MV-4-11 (cell line): ENCODE data around the gene DKC1.
"Not testable (repeated sequence)": the region's sequence is repeated elsewhere in the genome, so short reads cannot be mapped to it uniquely, and the experiment has no call there.

ENCODE experiments used
- DNase-seq: peaks from one replicate; lab custom pipeline; 2025; lab: John Stamatoyannopoulos, UW

Gene DKC1

DNA sequence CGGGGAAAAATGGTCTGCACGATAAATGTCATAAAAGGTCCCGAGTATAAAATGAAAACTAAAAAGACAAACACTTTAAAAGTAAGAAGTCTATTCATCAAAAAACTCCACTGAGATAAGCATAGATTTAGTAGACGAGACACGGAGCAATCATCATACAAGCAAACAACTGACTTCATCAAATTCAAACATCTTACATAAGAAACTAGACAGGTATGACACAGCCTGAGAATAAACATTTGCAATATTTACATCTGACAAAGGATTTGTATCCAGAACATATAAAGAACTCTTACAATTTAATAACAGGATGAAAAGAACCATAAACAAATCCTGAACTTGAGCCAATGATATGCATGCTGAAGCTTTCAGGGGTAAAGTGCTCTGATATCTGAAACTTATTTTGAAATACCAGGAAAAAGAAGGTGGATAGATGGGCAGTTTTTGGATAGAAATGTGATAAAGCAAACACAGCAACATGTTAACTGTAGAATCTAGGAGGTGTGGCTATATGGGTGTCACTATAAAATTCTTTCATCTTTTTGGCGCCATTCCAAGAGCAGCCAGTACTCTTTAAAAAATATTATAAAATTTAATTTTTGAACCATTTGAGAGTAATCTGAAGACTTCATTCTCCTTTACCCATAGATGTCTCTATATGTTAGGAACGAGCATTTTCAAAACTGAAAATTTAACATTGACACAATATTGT lies 30.6 kb downstream of the DKC1 start:
- DNase-seq: no peak

GRCh38 chrX:154795016-154795415 lies 32.4 kb downstream of the DKC1 start:
- no peak for DNase-seq

DNA sequence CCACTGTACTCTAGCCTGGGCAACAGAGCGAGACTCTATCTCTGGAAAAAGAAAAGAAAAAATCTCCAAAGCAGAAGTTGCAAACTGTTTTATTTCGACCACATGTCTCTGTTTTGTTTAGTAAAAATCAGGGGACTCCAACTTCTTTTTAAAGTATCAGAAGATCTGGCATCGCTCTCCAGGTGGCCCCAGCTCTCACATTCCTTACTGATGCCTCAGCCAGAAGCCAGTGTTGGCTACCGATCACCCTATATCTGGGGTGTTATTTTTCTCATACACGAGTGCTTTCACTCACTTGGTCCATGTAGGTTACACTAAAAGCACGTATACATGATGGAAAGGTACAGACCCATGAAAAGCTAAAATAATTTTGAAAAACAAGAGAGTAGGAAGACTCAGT lies 34.3 kb downstream of the DKC1 start:
- DNase-seq: no peak

DNA sequence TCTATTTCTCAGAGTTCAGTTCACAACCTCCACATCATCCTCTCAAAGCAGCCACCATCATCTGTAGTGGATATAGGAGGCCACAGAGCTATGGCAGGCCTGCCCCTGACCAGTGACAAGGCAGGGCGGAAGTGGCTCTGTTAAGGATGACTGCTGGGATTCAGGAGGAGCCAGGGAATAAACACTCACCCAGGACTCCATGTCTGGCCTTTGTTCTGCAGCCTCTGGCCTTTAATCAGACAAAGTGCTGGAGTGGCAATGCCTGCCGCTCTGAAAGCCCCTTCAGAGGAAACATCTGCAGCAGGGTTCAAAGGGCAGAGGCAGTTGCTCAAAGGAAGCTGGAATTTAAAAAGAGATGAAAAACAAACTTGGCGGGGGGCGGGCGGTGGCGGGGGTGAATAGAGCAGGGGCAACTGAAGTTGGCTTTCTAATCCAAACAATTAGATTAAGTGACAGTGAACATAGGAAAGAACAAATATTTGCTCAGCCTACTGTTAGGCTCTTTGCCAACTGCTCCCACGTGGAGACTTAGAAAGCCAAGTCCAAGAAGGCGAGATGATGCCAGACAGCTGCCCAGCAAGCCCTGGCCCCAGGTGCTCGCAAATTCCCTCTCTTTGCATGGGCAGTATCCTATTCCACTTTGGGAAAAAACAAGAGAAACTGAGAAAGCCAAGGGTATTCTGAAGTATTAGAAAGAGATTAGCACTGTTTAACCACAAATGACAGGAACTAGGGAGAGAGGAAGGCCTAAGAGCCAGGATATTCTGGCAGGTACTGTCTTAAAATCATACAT lies 37.1 kb downstream of the DKC1 start:
- no peak for DNase-seq

GRCh38 chrX:154800478-154801210 lies 38.0 kb downstream of the DKC1 start:
- peak; percentile 59 for DNase-seq

GRCh38 chrX:154802947-154803346 lies 40.3 kb downstream of the DKC1 start:
- no peak for DNase-seq

DNA sequence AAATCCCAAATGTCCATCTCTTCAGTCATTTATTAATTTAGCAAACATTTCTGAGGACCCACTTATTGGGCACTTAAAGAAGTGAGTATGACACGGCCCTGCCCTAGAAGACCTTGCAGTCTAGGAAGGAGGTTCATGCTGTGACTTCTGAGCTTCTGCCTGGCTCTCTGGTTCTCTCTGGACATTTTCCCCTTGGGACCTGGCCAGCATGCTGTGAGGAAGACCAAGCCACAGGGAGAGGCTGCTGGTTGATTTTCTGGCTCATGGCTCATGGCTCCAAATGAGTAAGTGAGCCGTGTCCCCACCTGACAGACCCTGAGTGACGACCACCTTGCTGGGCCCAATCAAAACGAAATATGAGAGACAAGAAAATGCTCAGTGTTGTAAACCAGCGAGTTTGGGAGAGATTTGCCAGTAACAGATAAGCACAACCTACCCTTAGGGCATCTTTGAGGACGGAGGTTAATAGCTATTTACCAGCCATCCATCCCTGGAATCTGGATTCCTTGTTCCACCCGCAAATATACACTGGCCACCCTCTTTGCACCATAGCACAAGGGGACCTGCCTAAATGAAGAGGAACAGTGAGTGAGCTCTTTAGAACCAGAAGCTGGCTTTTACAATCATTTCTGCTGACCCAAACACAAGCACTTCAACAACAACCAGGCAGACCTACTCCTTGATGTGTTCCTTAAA lies 41.7 kb downstream of the DKC1 start:
- DNase-seq: no peak

DNA sequence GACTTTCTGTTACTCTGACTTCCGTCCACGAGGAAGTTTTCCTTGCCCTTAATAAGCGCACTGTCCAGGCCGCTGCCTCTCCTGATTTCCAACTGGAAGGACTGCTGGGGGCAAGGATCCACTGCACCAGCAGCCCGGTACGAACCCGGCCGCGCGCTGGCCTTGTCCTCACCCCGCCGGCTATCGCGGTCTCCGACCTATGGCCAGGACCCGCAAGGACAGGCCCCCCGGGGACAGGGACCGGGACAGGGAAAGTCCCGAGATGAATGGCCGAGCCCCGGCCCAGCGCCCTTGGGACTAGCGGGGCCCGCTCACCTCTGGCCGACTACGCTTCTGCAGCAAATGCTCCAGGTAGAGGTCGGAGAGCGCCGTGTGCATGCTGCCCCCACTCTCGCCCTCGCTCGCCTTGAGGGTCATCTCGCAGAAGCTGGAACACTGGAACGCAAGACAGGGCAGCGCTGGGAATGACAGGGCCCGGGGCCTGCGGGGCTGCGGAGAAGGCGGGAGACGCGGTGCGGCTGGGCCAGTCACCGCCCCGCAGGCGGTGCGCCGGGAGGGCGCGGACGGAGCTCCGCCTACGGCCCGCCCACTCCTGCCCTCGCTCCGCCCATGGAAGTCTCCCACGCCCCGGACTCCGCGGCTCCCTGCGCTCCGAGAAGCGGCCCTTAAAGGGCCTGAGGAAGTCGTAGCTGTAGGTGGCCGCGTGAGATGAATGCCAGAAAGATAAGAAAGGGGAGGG lies 42.5 kb downstream of the DKC1 start, which contains the start of gene MPP1:
Gene MPP1, minus strand, starts transcription at position 529 of the 739 bp plus-strand sequence. Its CDS starts 112 bp downstream, at position 417.
- peak; percentile 66 for DNase-seq

GRCh38 chrX:154805696-154806091 lies 43.0 kb downstream of the DKC1 start:
- DNase-seq: no peak

DNA sequence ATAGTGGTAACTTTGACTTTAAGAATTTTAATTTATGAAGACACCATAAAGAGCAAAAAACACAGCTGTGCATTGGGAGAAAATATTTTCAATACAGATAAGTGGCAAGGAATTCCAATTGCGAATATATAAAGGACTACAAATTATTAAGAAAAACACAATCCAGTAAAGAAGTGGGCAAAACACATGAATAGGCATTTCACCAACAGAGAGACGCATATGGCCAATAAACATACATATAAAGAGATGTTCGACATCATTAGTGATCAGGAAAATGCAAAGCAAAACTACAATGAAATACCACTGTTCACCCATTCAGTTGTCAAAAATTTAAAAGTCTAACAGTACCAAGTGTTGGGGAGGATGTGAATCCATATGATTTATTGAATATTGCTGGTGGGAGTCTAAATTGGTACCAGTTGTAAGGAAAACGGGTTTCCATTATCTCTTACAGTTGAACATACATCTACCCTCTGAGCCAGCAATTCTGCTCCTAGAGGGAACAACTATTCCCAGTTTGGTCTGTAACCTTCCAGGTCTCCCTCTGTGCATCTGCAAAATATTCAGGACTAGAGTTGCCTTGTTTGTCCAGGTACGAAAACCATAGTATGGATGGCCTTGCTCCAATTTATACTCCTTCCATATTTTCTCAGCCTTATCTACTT lies 44.3 kb downstream of the DKC1 start:
- no peak for DNase-seq

- peak; percentile 19 for DNase-seq
These were observed 47.4 kb downstream of the DKC1 start for GRCh38 chrX:154809939-154810665.

DNA sequence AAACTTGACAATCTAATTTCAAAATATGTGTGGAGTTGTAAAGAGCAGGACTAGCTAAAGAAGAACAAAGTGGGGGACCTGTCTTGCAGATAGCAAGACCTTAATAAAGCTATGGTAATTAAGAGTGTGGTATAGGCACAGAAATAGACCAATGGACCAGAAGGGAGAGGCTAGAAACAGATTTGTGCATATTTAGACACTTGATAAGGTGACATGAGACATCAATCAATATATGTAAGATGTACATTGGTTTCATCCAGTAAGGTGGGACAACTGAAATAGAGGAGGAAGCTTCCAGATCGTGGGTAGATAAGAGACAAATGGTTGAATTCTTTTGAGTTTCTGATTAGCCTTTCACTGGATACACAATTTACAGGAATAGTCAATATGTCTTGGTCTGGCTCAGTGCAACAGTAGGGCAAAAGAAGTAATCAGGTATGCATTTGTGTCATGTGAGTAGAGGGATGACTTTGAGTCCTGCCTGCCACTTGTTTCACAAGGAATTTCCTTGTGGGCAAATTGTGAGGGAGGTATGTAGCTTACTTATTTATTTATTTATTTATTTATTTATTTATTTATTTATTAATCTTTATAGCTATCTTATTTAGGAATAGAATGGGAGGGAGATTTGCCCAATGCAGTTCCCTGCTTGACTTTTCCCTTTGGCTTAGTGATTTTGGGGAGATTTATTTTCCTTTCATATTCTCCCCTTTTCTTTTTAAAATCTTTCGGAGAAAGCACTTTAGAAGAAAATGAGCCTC lies 49.9 kb downstream of the DKC1 start:
- no peak for DNase-seq

- DNase-seq: no peak
These were observed 51.1 kb downstream of the DKC1 start for GRCh38 chrX:154813801-154814200.

GRCh38 chrX:154815274-154815818 lies 52.7 kb downstream of the DKC1 start:
- DNase-seq: no peak

DNA sequence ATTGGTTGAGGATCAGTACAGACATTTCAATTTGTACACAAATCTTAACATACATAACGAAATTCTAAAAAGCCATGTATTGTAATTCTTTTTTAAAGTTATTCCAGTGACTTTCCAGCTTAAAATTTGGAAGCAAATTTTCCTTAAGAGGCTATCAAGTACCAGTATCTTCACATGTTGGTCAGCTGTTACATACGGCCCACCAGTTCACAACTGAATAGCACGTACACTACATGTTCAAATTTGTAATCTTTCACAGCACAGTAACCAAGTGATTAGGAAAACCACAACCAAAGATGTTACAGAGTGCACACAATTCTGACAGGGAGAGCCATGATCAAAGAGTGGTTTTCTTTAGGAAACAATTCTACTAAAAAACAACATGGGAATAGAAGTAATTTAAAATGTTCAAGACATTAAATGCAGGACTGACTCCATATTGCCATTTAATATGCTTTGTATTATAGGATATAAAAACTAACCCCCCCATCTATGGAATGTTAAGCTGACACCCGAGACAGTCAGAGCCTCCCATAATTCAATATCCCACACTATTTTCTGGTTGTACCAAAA lies 53.7 kb downstream of the DKC1 start:
- DNase-seq: not testable (repeated sequence)

- not testable (repeated sequence) for DNase-seq
These were observed 54.5 kb downstream of the DKC1 start for GRCh38 chrX:154817048-154817618.

- peak; percentile 6 for DNase-seq
These were observed 56.5 kb downstream of the DKC1 start for GRCh38 chrX:154818916-154819770.
